ENCODE results near the gene DCBLD1. TPM values are rescaled to one million over a fixed set of nuclear protein-coding genes. Genes with fewer than 3 reads are reported as not detected.
A peak's percentile ranks its signal among the peaks of the same experiment; 100 is the strongest.

The DCBLD1 gene
- total RNA-seq, 1 experiment from 2014 or later, result 1.5 TPM

DNA sequence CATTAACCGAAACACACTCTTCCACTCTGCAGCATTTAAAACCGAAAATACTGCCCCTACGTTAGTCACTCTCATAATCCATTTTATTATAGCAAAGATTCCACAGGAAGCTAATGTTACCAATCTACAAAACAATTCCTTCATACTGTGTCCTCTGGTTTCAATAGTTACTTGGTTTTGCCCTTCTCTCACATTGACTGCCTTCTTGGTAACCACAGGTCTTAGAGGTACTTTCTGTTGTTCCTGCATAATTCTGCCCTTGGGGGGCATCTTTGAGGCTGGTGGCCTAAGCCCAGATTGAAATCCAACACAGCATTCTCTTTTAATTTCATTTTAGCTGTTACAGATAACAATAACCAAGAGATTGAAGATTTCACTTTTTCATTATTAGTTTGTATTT lies 9.8 kb upstream of the DCBLD1 start:
- H3K27me3 ChIP-seq (replicated peaks; ENCODE audit: insufficient read depth, low read depth, low read length, poor library complexity), result peaks cover 6% of the 10 kb centered on the region
- DNase-seq (ENCODE audit: low spot score), result no peak
- H3K4me3 ChIP-seq (ENCODE audit: low read depth, low read length, poor library complexity, severe bottlenecking), result no peak overlapping the region
- POLR2A ChIA-PET (ENCODE audit: low non-redundant PET), result no interaction called here
- no peaks in the 10 kb centered on the region for H3K4me1 ChIP-seq (ENCODE audit: insufficient read depth, low read length, poor library complexity, severe bottlenecking)
- H3K27ac ChIP-seq (ENCODE audit: low read depth, low read length, poor library complexity, severe bottlenecking), result no peak overlapping the region
- intact Hi-C loops (cut with micrococcal nuclease; ENCODE audit: unreplicated experiment), result no loop called here
- BruUV-seq (replicated peaks), result no TSS peak
- TF ChIP-seq, protein P1, sequence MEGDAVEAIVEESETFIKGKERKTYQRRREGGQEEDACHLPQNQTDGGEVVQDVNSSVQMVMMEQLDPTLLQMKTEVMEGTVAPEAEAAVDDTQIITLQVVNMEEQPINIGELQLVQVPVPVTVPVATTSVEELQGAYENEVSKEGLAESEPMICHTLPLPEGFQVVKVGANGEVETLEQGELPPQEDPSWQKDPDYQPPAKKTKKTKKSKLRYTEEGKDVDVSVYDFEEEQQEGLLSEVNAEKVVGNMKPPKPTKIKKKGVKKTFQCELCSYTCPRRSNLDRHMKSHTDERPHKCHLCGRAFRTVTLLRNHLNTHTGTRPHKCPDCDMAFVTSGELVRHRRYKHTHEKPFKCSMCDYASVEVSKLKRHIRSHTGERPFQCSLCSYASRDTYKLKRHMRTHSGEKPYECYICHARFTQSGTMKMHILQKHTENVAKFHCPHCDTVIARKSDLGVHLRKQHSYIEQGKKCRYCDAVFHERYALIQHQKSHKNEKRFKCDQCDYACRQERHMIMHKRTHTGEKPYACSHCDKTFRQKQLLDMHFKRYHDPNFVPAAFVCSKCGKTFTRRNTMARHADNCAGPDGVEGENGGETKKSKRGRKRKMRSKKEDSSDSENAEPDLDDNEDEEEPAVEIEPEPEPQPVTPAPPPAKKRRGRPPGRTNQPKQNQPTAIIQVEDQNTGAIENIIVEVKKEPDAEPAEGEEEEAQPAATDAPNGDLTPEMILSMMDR (conservative IDR thresholded peaks at IDR 0.05; ENCODE audit: low read depth, low read length), result no peak
- TF ChIP-seq EZH2 (IDR thresholded peaks at IDR 0.05; ENCODE audit: borderline replicate concordance, low read depth, low read length, poor library complexity, severe bottlenecking), result no peak
- no peaks in the 10 kb centered on the region for H3K9me3 ChIP-seq (ENCODE audit: low read depth, low read length, poor library complexity, severe bottlenecking)
- no peaks in the 10 kb centered on the region for H3K36me3 ChIP-seq (ENCODE audit: insufficient read depth, low read length, poor library complexity, severe bottlenecking)
- CTCF ChIA-PET, result no interaction called here

DNA sequence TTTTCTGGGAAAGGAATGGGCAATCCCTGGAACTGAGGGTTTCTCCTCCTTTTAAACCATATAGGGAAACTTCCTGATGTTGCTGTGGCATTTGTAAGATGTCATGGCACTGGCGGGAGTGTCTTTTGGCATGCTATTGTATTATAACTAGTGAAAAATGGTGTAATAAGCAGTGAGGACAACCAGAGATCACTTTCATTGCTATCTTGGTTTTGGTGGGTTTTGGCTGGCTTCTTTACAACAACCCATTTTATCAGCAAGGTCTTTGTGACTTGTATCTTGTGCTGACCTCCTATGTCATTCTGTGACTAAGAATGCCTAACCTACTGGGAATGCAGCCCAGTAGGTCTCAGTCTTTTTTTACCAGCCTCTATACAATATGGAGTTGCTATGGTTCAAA lies 9.1 kb upstream of the DCBLD1 start:
- no peak for TF ChIP-seq EZH2 (IDR thresholded peaks at IDR 0.05; ENCODE audit: borderline replicate concordance, low read depth, low read length, poor library complexity, severe bottlenecking)
- TF ChIP-seq, protein P1 (conservative IDR thresholded peaks at IDR 0.05; ENCODE audit: low read depth, low read length), result no peak
- H3K36me3 ChIP-seq (ENCODE audit: insufficient read depth, low read length, poor library complexity, severe bottlenecking), result no peaks in the 10 kb centered on the region
- peaks cover 6% of the 10 kb centered on the region for H3K27me3 ChIP-seq (replicated peaks; ENCODE audit: insufficient read depth, low read depth, low read length, poor library complexity)
- H3K27ac ChIP-seq (ENCODE audit: low read depth, low read length, poor library complexity, severe bottlenecking), result no peak overlapping the region
- no peaks in the 10 kb centered on the region for H3K9me3 ChIP-seq (ENCODE audit: low read depth, low read length, poor library complexity, severe bottlenecking)
- DNase-seq (ENCODE audit: low spot score), result no peak
- intact Hi-C loops (cut with micrococcal nuclease; ENCODE audit: unreplicated experiment), result no loop called here
- H3K4me1 ChIP-seq (ENCODE audit: insufficient read depth, low read length, poor library complexity, severe bottlenecking), result no peaks in the 10 kb centered on the region
- ChIA-PET POLR2A (ENCODE audit: low non-redundant PET) (no interaction called here), CTCF (no interaction called here)
- no TSS peak for BruUV-seq (replicated peaks)
- H3K4me3 ChIP-seq (ENCODE audit: low read depth, low read length, poor library complexity, severe bottlenecking), result no peak overlapping the region

DNA sequence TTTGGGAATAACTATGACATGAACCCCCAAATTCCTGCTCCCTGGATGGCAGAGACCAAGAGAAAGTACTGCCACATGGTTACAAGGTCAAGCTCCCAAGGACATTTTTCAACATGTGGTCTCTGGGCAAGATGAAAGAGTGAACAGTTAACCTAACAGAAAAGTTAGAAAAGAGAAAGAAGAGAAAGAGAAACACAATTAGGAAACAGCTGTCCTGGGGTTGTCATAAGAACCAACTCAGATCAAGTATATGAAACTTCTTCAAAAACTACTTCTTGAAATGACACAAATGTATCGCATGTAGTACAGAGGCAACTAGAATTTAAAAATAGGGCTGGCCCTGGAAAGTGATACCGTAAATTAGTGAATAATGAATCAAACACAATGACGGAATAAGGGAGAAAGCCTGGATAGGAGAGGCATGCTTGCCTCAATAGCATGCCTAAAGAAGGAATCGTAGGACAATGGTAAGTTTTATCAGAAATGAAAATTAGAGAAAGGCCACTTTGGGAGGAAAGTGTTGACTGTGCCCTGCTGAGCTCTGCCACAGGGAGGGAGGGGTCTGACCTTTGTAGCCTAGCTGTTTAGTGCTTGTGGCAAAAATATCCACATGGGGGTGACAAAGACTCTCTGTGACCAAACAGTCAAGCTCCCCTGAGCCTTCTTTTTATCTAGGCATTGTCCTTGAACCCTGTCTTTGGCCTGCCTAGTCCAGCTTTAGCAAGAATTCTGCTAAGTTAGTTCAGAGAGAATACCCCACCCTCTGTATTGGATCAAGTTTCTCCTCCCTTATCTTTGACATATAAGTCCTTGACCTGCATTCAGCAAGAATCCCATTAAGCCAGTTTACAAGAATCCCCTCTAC lies 4.3 kb upstream of the DCBLD1 start:
- Histone ChIP-seq H3K9me3 (ENCODE audit: low read depth, low read length, poor library complexity, severe bottlenecking) (no peaks in the 10 kb centered on the region), H3K4me3 (ENCODE audit: low read depth, low read length, poor library complexity, severe bottlenecking) (no peak overlapping the region), H3K36me3 (ENCODE audit: insufficient read depth, low read length, poor library complexity, severe bottlenecking) (no peaks in the 10 kb centered on the region), H3K27ac (ENCODE audit: low read depth, low read length, poor library complexity, severe bottlenecking) (no peak overlapping the region), H3K27me3 (replicated peaks; ENCODE audit: insufficient read depth, low read depth, low read length, poor library complexity) (peaks cover 38% of the 10 kb centered on the region), H3K4me1 (ENCODE audit: insufficient read depth, low read length, poor library complexity, severe bottlenecking) (no peaks in the 10 kb centered on the region)
- DNase-seq (ENCODE audit: low spot score), result peak; percentile 16
- CTCF ChIA-PET, result no interaction called here
- POLR2A ChIA-PET (ENCODE audit: low non-redundant PET), result no interaction called here
- no TSS peak for BruUV-seq (replicated peaks)
- intact Hi-C loops (cut with micrococcal nuclease; ENCODE audit: unreplicated experiment), result no loop called here
- TF ChIP-seq EZH2 (IDR thresholded peaks at IDR 0.05; ENCODE audit: borderline replicate concordance, low read depth, low read length, poor library complexity, severe bottlenecking), result no peak
- TF ChIP-seq, protein P1 (conservative IDR thresholded peaks at IDR 0.05; ENCODE audit: low read depth, low read length), result peak; percentile 22; the same call in 1 of the 2 replicates

Data from A673 (cell line).